GM23338 (cell line): Measurements from ENCODE around the gene UST. TPM values are rescaled to one million over a fixed set of nuclear protein-coding genes. Genes with fewer than 3 reads are reported as not detected.
A peak's percentile ranks its signal among the peaks of the same experiment; 100 is the strongest.

ENCODE experiments used
- ATAC-seq: fragments of 200-7000 bp; cut with Tn5 transposase; 3 replicates; pipeline ENCODE4 v1.9.1; 2020
- DNase-seq: peaks from one replicate; pipeline ENCODE4 v3.0.0-alpha.2; 2015; ENCODE audit warnings: low spot score
- H2AFZ ChIP-seq: fragments of 200-600 bp; sonication (generic); 2 replicates; pipeline ENCODE4 v1.8.0; 2016; ENCODE audit warnings: antibody characterized with exemption, mild to moderate bottlenecking, moderate library complexity
- H3F3A ChIP-seq: fragments of 200-600 bp; sonication (generic); replicated peaks from 2 replicates; pipeline ENCODE4 v1.8.0; 2017; ENCODE audit warnings: antibody characterized with exemption, mixed run types, low read depth
- H3K27ac ChIP-seq: fragments of 200-600 bp; sonication (generic); 2 replicates; pipeline ENCODE4 v1.6.1; 2016; ENCODE audit warnings: low read depth
- H3K27me3 ChIP-seq: fragments of 200-600 bp; sonication (generic); 2 replicates; pipeline ENCODE4 v1.8.0; 2016; ENCODE audit warnings: mild to moderate bottlenecking, mixed run types, moderate library complexity; ENCODE audit not compliant: insufficient read depth
- H3K36me3 ChIP-seq: fragments of 200-600 bp; sonication (generic); 2 replicates; pipeline ENCODE4 v1.8.0; 2016; ENCODE audit warnings: mild to moderate bottlenecking; ENCODE audit not compliant: insufficient read depth
- H3K4me1 ChIP-seq: fragments of 200-600 bp; sonication (generic); 2 replicates; pipeline ENCODE4 v1.8.0; 2016; ENCODE audit warnings: mild to moderate bottlenecking, moderate library complexity; ENCODE audit not compliant: insufficient read depth
- H3K4me2 ChIP-seq: fragments of 200-600 bp; sonication (generic); 2 replicates; pipeline ENCODE4 v1.7.1; 2017; ENCODE audit warnings: mixed run types
- H3K4me3 ChIP-seq: fragments of 200-600 bp; sonication (generic); 2 replicates; pipeline ENCODE4 v1.6.1; 2016; ENCODE audit warnings: mixed run types
- H3K79me2 ChIP-seq: fragments of 200-600 bp; sonication (generic); replicated peaks from 2 replicates; pipeline ENCODE4 v1.8.0; 2017; ENCODE audit warnings: mild to moderate bottlenecking; ENCODE audit not compliant: insufficient read depth
- H3K9me2 ChIP-seq: fragments of 200-600 bp; sonication (generic); 2 replicates; pipeline ENCODE4 v1.8.0; 2017; ENCODE audit not compliant: insufficient read depth
- H4K20me1 ChIP-seq: fragments of 200-600 bp; sonication (generic); replicated peaks from 2 replicates; pipeline ENCODE4 v1.8.0; 2017; ENCODE audit warnings: mild to moderate bottlenecking; ENCODE audit not compliant: insufficient read depth
- H3K27ac Mint-ChIP-seq: 2 replicates; pipeline ENCODE4 v1.8.0; 2020; ENCODE audit warnings: inconsistent platforms, mild to moderate bottlenecking, moderate library complexity, mixed read lengths
- H3K27me3 Mint-ChIP-seq: 3 replicates; pipeline ENCODE4 v1.8.0; 2022; ENCODE audit warnings: low read depth, mild to moderate bottlenecking, moderate library complexity, mixed read lengths, inconsistent platforms; ENCODE audit not compliant: insufficient read depth, poor library complexity
- H3K36me3 Mint-ChIP-seq: 3 replicates; pipeline ENCODE4 v1.8.0; 2021; ENCODE audit warnings: low read depth, mild to moderate bottlenecking, inconsistent platforms, moderate library complexity, mixed read lengths
- H3K4me1 Mint-ChIP-seq: 3 replicates; pipeline ENCODE4 v1.8.0; 2020; ENCODE audit warnings: mild to moderate bottlenecking, inconsistent platforms, mixed read lengths
- H3K4me3 Mint-ChIP-seq: 3 replicates; pipeline ENCODE4 v1.8.0; 2021; ENCODE audit warnings: moderate library complexity, mild to moderate bottlenecking, inconsistent platforms, mixed read lengths
- H3K9me3 Mint-ChIP-seq: 3 replicates; pipeline ENCODE4 v1.8.0; 2020; ENCODE audit warnings: moderate library complexity, mild to moderate bottlenecking, inconsistent platforms, mixed read lengths
- CTCF ChIP-seq, 2 experiments: fragments of 200-600 bp in 1 of 2; sonication (generic) in 1 of 2; conservative IDR thresholded peaks; 2 replicates each; pipeline versions ENCODE4 v1.5.1 to v1.6.1; 2016 to 2017; ENCODE audit warnings: antibody characterized with exemption in 2 of 2, low read depth in 2 of 2, mild to moderate bottlenecking in 2 of 2, moderate library complexity in 1 of 2
- EZH2phosphoT487 ChIP-seq: fragments of 200-600 bp; sonication (generic); IDR thresholded peaks from one replicate; pipeline ENCODE4 v1.8.1; 2018; ENCODE audit warnings: antibody characterized with exemption; ENCODE audit not compliant: unreplicated experiment
- REST ChIP-seq: IDR thresholded peaks from one replicate; pipeline ENCODE4 v1.6.1; 2018; ENCODE audit warnings: antibody characterized with exemption; ENCODE audit not compliant: unreplicated experiment
- STAT1 ChIP-seq: IDR thresholded peaks from one replicate; pipeline ENCODE4 v1.6.1; 2016; ENCODE audit warnings: antibody characterized with exemption; ENCODE audit not compliant: unreplicated experiment
- ZNF462 ChIP-seq: fragments of 250-450 bp; sonication (Bioruptor Pico); IDR thresholded peaks from 2 replicates; pipeline ENCODE4 v1.5.0; 2020; ENCODE audit warnings: mild to moderate bottlenecking, moderate library complexity
- polyA plus RNA-seq: library from polyadenylated mRNA; unstranded; fragments of >200 nt; fragmentation: Nextera tagmentation; extraction: Ambion mirVana; gene quantifications from 2 replicates; pipeline ENCODE4 v1.2.1, GENCODE V29; 2016
- total RNA-seq: library from RNA; depleted of rRNA; stranded (reverse); fragments of >200 nt; shearing (Covaris generic); gene quantifications from 2 replicates; pipeline ENCODE4 v1.2.3, GENCODE V29; 2014

The UST gene
- total and polyA plus RNA-seq, 2 experiments from 2014 or later = 12.6 to 33.0 TPM

- H3K4me1 ChIP-seq = peaks cover under 1% of the 10 kb centered on the region; the same call in 1 of the 2 replicates
- H3K4me2 ChIP-seq = no peak overlapping the region
- ATAC-seq (no peak), DNase-seq (no peak)
- peaks cover 16% of the 10 kb centered on the region for H3K9me3 Mint-ChIP-seq
- H3K4me3 Mint-ChIP-seq = no peak overlapping the region
- H3K36me3 ChIP-seq = peaks cover 2% of the 10 kb centered on the region; the same call in 1 of the 2 replicates
- H4K20me1 ChIP-seq = no peaks in the 10 kb centered on the region
- no peak for TF ChIP-seq STAT1
- TF ChIP-seq REST = no peak
- TF ChIP-seq ZNF462 = no peak
- TF ChIP-seq EZH2phosphoT487 = no peak
- TF ChIP-seq CTCF (conservative IDR thresholded peaks at IDR 0.05; ENCODE audit: low read depth in 2 of 2) = no peak
- peaks cover 3% of the 10 kb centered on the region; the same call in 1 of the 2 replicates for H3K9me2 ChIP-seq
- no peaks in the 10 kb centered on the region for H3K27me3 ChIP-seq
- H3K27ac Mint-ChIP-seq = no peak overlapping the region
- no peaks in the 10 kb centered on the region for H3F3A ChIP-seq
- peaks cover 12% of the 10 kb centered on the region; the same call in 2 of the 3 replicates for H3K36me3 Mint-ChIP-seq
- H3K27me3 Mint-ChIP-seq = no peaks in the 10 kb centered on the region
- peaks cover 4% of the 10 kb centered on the region; the same call in 2 of the 3 replicates for H3K4me1 Mint-ChIP-seq
- H2AFZ ChIP-seq = peak overlapping the region; percentile 16; the same call in 1 of the 2 replicates
- no peak overlapping the region for H3K27ac ChIP-seq
- no peak overlapping the region for H3K4me3 ChIP-seq
- H3K79me2 ChIP-seq = no peaks in the 10 kb centered on the region
These were observed 23.3 kb upstream of the UST start for GRCh38 chr6:148723484-148723883.
